Cortex of kidney (tissue), 1 donor: ENCODE measurements around the gene LRRC36.

ENCODE experiments used
- DNase-seq: peaks from one replicate; lab custom pipeline; 2025; lab: John Stamatoyannopoulos, UW

LRRC36 gene

DNA sequence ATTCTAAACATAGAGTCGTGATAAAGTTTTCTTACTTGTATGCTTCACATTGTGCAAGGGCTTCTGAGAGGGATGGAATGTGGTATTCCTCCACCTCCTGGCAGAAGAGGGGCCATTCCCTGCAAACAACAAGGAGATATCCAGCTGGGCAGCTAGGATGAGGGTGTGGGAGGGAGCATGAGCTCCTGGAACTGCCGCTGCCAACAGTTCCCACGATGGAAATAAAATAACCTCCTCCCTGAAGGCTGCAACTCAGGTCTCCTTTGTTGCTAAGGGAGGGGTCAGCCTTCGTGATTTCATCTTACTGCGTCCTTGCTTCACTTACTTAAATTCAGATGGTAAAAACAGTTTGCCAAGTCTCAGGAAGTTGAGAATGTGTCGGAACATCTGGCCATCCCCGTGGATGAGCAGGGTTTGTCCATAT lies 31.7 kb upstream of the LRRC36 start:
- no peak for DNase-seq

DNA sequence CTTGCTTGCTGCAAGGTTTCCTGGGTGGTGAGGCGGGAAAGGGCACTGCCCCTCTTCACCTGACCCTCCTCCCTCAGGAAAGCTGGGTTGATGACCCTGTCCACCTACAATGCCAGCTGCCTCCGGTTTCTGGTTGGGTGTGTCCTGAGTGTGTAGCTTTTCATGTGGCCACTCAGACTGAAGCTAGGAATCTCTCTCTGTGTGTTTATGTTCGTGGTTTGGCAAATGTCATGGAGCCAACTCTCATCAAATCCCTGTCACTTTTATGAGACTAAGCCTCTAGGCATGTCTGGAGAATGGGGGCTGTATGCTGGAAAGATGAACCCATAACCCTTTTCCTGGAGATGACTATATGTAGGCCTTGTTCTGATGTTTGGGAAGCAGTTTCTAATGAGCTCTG lies 30.2 kb upstream of the LRRC36 start:
- DNase-seq = no peak

DNA sequence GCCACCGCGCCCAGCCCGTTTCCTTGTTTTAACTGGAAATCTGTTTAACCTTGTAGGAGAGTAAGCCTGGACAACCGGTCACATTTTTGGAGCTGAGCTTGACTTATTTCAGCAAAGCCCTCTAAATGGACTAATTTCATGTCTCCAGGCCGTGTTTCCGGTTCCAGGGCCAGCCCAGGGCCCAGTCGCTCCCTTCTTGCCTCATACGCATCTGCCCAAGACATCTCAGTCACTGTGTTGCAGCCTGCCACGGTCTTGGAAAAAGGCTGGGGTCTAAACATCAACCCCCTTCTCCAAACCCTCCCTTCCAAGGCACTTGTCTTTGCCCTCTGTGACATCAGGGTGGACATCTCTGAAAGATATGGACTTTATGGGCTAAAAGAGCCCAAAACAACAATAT lies 28.3 kb upstream of the LRRC36 start:
- no peak for DNase-seq

DNA sequence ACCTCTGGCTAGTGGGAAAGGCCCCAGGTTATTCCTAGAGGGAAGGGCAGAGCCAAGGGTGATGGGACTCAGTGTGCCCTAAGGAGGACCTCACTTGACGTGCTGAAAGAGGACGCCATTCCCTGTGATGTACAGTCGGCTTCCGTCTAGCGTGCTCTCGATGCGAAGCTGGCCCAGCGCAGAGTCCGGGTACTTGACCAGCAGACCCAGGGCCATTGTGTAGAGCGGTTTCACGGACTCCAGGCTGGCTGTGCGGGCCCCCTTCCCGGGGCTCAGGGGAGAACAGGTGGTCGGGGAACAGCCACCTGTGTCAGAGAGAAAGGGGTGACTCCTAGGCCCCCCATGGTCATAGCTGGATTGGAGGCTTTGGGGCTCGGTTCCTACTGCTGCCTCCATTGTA lies 27.3 kb upstream of the LRRC36 start:
- DNase-seq = no peak

DNA sequence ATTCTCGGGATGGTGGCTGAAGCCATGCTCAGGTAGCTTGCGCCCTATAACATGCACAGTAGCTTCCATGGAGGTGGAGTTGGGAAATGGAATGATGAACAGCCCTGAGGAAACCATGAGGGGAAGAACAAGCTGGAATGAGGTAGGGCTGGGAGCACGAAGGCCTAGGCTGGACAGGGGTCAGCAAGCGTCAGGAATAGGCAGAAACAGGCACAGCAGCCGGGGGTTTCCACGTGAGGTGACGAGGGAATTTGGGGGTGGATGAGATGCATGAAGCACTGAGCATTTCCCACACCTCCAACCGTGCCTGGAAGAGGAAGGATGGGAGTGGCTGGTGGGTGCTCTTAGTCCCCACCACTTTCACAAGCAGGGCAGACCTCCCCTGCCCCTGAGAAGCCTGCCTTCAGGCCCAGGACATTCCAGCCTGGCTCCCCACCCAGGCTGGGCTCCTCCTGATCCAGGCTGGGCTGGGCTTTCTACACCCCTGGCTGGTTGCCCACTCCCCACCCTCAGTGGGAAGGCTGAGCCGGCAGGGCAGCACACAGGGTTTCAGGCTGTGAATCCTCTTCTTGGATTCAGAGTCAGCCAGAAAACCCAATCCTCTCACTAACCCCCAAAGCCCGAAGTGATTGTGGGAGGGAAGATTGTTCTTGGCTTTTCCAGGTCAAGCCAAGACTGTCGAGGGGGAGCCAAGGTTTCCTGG lies 25.4 kb upstream of the LRRC36 start:
- no peak for DNase-seq

DNA sequence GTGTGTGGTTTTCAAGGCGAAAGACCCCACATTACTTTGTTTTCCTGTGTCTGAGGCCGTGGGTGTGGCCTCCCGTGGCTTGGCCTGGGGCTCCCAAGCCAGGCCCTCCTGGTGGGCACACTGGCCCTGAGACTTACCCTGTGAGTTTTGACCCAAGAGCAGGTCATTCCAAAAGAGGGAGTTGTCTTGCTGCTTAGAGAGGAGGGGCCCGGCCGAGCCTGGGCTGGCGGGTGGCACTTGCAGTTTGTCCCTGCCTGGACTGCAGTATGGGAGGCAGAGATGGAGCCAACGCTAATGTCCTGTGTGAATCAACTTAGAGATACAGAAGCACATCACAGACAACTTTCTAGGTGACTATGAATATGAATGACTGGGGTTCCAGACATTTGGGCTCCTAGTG lies 24.5 kb upstream of the LRRC36 start:
- no peak for DNase-seq

DNA sequence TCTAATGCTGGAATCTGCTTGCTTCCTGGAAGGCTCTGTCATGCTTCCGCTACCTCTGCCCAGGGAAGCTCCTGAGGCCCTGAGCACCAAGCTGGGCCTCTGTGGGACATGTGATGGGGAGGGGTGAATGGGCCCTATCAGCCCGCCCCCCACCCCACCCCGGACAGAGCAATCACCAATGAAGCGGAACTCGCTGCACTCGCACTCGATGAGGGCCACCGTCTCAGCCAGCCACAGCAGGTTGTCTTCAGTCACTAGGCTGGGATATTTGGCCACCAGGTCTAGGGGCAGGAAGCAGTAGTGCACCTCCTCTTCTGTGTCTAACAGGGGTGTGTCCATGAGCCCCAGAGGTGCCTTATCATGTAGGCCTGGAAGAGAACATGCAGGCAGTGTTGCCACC lies 23.6 kb upstream of the LRRC36 start:
- no peak for DNase-seq

DNA sequence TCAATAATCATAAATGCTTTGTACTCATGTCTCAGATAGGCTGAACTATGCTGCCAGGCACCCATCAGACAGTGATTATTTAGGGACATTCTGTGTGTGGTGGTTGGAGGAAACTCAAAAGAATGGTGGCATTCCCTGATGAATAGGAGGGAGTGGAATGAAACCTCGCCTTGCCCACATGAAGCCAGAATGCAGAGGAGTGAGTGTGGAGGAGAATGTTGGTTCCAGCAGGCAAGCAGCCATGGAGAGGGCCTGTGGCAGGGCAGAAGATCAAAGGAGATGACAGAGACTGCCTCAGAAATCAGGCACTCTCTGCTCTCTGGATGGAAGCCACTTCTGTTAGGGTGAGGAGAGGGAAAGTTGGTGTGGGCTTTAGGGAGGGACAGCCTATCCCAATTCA lies 22.6 kb upstream of the LRRC36 start:
- no peak for DNase-seq

DNA sequence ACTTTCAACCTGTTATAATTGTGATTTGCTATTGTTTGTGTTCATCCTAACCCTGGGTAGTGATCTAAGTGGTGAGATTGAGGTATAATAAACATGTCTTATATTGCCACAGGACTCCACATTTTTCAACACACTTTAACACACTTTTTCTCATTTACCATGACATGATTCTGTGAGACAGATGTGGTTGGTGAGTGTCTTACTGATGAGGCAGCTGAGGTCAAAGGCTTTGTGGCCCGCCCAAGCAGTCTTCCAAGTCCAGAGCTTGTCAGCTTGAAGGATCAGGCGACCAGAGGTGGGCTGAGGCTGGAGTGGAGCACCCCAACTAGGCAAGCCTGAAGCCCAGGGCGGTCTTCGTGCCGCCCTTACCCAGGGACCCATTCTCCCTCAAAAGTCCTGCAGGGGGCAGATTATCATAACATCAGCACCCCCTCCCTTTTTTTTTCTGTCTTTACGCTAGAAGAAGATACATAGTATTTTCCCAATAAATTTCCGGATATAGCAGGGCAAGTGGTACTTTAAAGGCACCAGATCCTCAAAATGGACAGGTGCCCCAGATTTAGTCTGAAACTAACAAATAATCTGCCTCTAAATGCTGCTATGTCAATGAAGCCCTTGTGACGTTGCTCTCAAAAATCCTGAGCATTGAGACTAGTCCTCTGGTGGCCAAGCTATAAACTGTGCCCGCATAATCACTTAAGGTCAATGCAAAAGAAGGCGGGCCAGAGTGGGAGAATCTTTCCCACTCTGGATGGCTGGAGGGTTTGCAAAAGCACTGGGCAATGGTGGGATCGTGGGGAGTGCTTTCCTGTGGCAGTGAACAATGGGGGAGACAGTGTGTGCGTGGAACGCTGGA lies 21.2 kb upstream of the LRRC36 start:
- no peak for DNase-seq

DNA sequence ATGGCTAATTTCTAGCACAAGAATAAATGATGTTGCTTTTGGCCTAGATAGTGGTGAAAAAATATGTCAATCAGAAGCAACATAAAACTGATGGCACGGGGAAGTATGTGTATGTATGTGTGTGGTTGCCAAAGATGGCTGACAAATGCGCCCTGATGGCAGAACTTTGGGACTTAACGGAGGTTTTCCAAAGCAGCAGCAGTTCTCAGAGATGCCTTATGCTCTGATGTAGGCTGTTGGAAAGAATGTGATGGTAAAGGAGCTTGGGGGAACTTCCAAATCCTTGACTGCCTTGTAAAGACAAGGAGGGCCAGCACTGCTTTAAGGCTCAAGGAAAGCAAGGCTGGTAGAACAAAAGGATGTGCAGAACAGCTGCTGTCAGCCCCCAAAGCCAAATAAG lies 16.1 kb upstream of the LRRC36 start:
- DNase-seq = no peak

DNA sequence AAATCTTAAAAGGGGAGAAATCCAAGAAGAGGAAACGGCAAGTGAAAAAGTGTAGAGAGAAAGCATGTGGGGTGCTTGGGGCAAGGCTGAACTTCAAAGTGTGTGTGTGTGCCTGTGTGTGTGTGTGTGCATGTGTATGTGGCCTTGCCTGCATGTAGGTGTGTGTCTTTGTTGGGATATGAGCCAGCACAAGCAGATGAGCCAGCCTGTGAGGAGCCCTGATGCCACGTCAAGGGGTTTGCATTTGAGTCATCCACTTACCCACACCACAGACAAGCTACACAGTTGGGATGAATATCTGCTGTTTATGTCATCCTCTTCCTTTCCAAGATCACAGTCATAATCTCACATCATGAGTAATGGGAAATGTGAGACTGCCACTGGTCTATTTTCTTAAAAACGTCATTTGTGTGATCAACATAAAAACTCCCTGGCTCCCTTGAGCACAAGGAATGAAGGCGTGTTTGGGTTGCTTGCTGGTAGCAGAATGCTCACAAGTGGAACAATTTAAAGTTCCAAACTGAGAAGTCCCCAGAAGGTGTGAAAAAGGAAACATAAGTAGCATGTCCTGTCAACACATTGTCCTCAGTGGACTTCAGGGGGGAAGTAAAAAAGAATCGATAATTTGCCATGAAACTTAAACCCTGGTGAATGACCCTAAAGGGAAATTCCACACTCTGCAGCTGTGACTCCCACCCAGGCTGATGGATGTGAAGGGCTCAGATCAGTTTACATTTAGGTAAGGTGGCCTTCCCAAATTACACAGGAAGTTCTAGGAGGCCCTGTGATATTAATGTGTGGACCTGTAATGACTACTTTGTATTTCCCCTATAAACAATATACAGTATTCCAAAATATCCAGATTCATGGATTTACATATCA lies 14.8 kb upstream of the LRRC36 start:
- DNase-seq = no peak

DNA sequence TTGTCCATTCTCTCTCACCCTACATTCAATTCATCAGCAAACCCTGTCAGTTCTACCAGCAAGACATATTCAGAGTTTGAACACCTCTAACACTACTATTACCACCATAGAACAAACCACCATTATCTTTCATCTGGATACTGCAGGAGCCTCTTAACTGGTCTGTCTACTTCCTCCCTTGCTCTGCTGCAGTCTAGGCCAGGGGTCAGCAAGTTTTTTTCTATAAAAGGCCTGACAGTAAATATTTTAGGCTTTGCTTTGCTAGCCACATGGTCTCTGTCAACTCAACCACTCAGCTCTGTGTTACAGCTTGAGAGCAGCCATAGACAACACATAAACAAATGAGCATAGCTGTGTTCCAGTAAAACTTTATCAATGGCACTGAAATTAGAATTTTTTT lies 13.9 kb upstream of the LRRC36 start:
- no peak for DNase-seq

DNA sequence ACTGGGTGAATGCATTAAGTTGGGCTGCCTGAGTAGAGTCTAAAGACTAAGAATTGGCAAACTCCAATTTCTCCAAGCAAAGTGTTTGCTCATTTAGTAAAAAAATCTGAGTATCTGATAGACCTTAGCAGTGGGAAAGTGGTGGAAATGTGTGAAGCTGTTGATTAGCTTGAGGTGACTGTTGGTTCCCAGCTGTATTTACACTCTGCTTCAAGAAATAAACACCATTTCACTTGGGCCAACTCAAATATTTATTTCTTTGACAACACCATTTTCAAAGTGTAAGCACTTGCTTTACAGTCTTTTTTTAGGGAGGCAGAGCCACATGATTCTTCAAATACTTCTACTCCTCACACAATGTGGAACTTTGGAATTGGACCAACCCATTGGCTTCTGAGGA lies 8.8 kb upstream of the LRRC36 start:
- no peak for DNase-seq

DNA sequence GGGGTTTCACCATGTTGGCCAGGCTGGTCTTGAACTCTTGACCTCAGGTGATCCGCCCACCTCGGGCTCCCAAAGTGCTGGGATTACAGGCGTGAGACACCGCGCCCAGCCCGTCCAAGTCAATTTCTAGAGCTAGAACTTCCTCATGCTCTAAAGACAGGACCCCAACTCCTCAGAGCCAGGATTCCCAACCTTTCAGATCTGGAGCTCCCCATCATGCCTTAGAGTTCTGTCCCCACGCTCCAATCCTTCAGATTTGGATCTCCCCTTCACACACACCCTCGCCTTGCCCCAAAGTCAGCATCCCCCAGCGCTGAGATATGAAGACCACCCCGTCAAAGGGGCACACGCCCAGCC lies 522 bp upstream of the LRRC36 start:
- DNase-seq = no peak

DNA sequence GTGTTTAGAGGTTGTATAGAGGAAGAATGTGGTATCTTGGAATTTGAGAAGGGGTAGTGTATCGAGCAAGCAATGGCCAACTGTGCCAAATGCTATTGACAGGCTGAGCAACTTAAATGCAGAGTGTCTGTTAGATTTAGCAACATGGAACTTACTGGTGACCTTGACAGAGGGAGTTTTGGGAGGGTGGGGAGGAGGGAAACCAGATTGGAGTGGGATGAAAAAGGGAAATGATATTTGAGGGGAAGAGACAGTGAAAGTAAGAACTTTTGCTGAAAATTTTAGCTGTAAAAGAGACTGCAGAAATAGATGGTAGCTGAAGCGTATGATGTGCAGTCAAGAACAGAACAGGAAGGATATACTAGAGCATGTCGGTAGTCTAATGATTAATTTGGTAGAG lies 1.1 kb downstream of the LRRC36 start:
- no peak for DNase-seq

DNA sequence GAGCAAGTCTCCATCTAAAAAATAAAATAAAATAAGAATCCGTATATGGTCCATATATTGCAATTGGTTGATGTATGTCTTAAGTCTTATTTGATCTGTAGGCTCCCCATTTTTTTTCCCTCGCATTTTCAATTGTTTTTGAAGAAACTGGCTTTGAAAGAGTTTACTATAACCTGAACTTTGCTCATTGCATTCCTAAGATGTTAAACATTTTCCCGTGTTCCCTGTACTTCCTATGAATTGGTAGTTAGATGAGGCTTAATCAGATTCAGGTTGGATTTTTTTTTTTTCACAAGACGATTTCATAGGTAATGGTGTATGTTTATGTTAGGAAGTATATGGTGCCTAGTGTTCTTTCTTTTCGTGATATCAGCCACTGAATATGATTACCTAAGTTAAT lies 3.3 kb downstream of the LRRC36 start:
- DNase-seq = no peak

DNA sequence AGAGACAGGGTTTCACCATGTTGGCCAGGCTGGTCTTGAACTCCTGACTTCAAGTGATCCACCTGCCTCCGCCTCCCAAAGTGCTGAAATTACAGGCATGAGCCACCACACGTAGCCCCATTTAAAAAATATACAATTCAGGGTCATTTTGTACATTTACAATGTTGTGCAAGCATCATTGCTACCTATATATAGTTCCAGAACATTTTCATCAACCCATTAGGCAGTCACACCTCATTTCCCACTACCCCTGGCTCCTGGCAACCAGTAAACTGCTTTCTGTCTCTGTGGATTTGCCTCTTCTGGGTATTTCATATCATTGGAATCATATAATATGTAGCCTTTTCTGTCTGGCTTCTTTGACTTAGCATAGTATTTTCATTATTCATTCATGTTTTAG lies 6.7 kb downstream of the LRRC36 start:
- no peak for DNase-seq

DNA sequence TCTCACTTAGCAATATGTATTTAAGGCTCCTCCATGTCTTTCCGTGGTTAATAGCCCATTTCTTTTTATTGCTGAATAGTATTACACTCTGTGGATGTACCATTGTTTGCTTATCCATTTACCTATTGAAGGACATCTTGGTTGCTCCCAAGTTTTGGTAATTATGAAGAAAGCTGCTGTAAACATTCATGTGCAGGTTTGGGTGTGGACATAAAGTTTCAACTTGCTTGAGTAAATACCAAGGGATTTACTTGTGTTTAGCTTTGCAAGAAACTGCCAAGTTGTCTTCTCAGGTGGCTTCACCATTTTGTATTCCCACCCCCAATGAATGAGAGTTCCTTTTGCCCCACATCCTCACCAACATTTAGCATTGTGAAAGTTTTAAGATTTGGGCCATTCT lies 9.5 kb downstream of the LRRC36 start:
- no peak for DNase-seq

DNA sequence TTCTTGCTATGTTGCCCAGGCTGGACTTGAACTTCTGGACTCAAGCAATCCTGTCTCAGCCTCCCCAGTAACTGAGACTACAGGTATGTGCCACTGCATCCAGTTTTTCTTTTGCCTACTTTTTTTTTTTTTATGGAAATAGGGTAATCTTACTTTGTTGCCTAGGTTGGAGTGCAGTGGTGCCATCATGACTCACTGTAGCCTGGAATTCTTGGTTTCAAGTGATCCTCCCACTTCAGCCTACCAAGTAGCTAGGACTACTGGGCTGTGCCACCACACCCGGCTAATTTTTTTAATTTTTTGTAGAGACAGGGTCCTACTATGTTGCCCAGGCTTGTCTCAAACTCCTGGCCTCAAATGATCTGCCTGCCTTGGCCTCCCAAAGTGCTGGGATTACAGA lies 10.0 kb downstream of the LRRC36 start:
- no peak for DNase-seq

DNA sequence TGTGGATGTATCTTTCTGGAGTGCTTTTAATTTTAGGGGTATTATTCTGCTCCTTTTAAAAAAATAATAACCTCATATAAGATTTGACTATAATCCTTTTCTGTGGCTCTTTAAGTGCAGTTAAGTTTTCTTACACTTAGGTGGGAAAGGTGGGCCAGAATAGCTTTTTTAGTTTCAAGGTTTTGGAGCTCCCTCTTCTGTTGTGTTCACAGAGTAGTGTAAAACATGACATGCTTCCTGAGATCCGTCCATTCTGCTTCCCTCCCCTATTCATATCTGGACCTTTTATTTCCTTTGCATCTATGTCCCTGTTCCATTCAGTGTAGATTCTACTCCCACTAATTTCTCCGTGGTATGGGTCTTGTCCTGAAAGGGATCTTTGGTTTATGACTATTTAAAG lies 12.8 kb downstream of the LRRC36 start:
- no peak for DNase-seq

DNA sequence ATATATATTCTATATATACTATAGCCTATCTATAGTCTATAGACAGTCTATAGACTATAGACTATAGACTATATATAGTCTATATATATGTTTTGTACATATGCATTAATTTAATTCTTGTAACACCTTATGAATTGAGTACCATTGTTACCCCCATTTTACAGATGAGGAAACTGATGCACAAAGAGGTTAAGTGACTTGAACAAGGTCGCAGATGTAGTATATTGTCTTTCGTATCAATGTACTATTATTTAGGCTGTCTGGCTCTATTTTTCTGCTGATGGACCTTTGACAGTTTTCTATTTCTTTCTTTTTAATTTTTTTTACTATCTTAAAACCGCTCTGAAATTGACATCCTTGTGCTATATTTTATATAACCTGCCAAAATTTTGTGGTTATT lies 14.6 kb downstream of the LRRC36 start:
- DNase-seq = no peak

DNA sequence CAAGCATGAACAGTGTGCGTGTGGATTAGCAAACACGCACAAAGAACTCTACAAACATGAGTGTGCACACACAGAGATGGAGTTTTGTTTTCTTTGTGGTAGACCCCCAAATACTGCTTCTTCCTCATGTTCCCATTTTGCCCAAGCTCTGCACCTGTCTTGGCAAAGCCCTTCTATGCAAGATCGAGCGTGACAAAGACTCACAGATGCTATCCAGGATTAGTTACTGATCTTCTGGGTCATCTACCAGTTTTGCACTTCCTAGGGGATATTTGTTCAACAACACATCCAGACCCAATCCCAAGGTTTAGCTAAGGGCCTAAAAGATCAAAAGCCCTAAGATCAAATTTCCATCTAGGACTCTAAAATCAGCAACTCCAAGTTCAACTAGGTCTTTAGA lies 16.0 kb downstream of the LRRC36 start:
- no peak for DNase-seq

DNA sequence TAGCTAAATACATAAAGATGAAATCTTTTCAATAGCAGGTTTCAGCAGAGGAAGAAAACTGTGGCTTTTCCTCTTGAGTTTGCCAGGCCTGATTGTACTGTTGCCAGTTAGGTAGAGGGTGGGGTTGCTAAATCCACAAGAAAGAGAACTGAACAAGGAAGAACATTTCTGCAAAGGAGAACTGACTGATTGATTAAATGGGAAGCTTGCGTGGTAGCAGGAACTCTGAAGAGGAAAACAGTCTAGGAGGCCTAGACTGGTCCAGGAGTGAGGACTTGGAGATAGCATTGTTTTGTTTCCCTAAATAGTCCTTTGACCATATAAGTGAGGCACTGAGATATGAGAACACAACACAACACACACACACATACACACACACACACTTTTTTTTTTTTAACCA lies 18.8 kb downstream of the LRRC36 start:
- DNase-seq = no peak
